GM18511 (cell line): ENCODE measurements around the gene TRIM50.
"Not testable (repeated sequence)": the region's sequence is repeated elsewhere in the genome, so short reads cannot be mapped to it uniquely, and the experiment has no call there.

Experiments
- ATAC-seq: cut with Tn5 transposase; IDR thresholded peaks from one replicate; pipeline ENCODE4 v1.9.1; 2021; ENCODE audit warnings: mild to moderate bottlenecking, moderate library complexity; ENCODE audit not compliant: unreplicated experiment

Gene TRIM50

GRCh38 chr7:73350306-73351068, 22.6 kb upstream of the TRIM50 start:
- no peak for ATAC-seq

DNA sequence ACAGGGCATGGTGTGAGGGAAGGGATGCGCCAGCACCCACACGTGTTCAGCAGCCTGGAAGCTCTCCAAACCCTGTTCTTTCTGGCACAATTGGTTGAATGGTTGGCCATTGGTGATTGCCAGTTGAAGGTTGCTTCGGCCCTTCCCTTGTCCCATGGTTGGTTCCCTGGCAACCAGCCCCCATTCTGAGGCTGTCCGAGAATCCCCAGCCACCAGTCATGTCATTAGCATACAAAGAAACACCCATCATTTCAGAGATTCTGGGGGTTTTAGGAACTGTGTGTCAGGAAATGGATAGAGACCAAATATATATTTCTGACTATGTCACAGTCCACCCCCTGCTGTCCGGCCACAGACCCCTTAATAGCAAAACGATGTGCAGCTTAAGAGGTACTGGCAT, 21.9 kb upstream of the TRIM50 start:
- no peak for ATAC-seq

DNA sequence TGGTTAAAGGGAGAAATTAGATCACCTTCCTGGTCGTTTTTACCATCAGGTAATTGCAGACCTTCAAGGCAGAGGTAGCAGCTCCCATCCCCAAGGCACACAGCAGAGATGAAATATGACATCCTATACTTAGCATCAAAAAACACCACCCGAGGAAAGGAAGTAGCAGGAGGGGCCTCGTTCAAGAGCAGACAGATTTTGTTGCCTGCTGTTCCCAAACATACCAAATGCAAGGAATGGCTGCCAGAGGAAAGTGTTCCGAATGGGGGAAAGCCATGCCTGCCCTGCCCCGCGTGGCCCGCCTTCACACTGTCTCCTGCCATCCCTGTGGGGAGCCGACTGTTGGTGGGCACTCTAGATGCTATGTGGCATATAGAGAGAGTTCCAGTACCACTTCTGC, 18.1 kb upstream of the TRIM50 start:
- ATAC-seq = no peak

DNA sequence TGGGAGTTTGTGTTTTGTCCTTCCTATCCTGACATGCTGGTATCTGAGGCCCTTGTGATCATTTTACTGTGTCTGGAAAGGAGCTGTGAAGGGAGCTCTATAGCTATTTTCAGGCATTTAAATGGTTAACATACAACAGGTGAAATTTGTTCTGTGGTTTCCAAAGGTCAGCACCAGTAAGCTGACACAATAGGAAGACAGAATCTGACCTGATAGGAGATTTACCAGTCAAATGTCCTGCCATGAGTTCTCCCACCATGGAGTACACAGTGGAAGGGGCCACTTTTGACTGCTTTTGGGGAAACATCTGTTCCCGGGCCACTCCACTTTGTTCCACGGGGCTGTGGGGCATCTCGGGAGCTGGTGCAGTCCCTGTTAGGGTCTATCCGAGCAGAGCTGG, 17.7 kb upstream of the TRIM50 start:
- no peak for ATAC-seq

GRCh38 chr7:73343671-73344380, 15.9 kb upstream of the TRIM50 start:
- no peak for ATAC-seq

- ATAC-seq = no peak
Observed at GRCh38 chr7:73342645-73343044, 14.8 kb upstream of the TRIM50 start.

DNA sequence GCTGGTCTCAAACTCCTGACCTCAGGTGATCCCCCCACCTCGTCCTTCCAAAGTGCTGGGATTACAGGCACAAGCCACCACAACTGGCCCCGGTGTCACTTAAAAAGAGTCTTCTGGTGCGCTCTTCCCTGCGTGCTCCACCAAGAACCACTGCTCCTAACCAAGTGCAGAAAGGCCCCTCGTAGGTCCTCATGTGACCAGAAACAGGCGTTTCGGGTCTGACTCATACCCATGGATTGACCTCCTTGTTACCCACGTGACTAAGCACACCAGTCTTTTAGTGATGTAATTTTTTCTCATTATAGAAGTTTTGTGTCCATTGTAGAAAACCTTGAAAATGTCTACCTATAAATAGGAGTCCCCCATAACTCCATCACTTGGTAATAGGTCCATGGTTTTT, 14.0 kb upstream of the TRIM50 start:
- ATAC-seq = no peak

DNA sequence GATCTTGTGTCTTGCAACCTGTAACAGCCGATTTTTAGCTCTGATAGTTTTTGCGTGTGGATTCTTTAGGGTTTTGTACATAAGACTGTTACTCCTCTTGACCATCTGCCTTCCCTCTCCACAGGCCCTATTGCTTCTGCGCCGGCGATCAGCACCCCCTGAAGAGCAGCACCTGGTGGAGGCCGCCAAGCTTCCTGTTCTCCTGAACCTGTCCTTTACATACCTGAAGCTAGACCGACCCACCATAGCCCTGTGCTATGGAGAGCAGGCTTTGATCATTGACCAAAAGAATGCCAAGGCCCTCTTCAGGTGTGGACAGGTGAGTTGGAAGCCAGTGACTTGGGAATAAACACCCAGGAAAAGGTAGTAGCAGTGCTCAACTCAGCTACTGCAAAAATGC, 12.6 kb upstream of the TRIM50 start:
- ATAC-seq = no peak

DNA sequence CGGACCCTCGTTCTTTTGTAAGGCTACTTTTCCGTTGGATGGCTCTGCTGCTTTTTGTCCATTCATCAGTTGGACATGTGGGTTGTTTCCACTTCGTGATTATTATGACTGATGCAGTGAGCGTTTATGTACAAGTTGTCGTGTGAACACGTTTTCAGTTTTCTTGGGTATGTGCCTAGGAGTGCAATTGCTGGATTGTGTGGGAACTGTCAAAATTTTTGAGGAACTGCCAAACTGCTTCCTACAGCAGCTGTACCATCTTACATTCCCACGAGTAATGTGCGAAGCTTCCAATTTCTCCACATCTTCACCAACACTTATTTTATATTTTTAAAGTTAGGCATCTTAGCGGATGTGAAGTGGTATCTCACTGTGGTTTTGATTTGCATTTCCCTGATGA, 10.4 kb upstream of the TRIM50 start:
- no peak for ATAC-seq

DNA sequence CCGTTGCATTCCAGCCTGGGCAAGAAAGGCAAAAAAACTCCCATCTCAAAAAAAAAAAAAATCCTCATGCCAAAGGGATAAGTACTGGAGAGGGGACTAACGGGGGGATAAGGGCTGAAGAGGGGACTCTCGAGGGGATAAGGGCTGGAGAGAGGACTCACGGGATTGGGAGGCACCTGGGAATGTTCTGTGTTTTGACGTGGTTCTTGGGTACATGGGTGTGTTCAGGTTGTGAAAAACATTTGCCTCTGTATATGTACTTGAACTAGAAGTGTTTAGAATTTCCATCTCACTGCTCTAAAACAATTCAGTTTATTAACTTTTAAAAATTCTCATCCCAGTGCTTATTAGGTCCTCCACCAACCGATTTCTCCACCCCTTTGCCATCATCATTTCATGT, 4.6 kb upstream of the TRIM50 start:
- ATAC-seq = no peak

DNA sequence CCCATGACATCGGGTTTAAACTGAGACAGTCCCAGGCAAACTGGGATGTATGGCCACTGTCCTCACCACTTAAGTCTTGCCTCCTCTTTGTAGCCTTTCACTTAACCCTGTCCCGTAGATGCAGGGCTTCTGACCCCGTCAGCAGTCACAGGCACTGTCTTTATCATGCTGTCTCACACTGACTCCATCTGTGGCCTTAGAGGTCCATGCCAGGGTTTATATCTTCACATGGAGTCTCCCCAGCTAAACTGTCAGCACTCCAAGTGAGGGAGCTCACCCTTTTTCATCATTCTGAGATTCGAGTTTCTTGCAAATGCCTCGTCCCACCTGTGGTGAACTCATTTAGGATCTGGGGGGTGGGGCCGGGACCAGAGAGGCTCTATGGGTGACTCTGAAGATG, 2.9 kb upstream of the TRIM50 start:
- ATAC-seq = no peak

GRCh38 chr7:73329861-73330581, 2.1 kb upstream of the TRIM50 start:
- no peak for ATAC-seq

- ATAC-seq = no peak
Observed at GRCh38 chr7:73328696-73329095, 814 bp upstream of the TRIM50 start.

DNA sequence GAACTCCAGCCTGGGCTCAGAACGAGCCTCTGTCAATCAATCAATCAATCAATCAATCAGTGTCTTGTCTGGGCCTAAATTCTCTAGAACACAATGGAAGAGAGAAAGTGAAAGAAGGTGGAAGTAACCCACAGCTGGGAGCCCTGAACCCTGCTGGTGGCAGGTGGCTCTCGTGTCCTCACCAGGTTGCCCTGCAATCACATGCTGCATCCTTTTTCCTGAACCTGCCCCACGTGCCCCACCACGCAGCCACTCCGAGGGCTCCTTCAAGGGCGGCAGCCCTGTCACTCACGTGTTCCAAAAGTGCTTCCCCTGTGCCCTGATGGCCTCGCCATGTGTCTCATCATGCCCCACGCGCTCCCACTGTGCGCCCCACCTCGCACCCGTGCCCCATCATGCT, 433 bp downstream of the TRIM50 start:
- ATAC-seq = not testable (repeated sequence)

DNA sequence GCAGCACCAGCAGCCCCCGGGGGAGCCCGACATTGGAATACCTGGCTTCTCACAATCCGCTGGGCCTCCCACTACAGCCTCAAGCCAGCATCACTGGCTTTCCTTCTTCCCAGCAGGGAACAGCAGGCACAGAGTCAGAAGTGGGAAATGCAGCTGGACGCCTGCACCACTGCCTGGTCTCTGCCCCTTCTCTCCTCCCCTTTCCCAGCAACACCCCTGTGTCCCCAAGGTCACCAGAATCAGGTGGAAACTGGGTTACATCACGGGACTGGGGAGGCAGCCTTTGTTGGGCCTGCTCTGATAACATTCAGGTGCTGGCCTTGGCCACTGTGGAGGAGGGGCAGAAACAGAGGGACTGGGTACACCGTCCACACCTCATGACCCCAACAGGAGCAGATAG, 2.5 kb downstream of the TRIM50 start:
- not testable (repeated sequence) for ATAC-seq

GRCh38 chr7:73324081-73324845, 3.6 kb downstream of the TRIM50 start:
- ATAC-seq = peak; percentile 65

DNA sequence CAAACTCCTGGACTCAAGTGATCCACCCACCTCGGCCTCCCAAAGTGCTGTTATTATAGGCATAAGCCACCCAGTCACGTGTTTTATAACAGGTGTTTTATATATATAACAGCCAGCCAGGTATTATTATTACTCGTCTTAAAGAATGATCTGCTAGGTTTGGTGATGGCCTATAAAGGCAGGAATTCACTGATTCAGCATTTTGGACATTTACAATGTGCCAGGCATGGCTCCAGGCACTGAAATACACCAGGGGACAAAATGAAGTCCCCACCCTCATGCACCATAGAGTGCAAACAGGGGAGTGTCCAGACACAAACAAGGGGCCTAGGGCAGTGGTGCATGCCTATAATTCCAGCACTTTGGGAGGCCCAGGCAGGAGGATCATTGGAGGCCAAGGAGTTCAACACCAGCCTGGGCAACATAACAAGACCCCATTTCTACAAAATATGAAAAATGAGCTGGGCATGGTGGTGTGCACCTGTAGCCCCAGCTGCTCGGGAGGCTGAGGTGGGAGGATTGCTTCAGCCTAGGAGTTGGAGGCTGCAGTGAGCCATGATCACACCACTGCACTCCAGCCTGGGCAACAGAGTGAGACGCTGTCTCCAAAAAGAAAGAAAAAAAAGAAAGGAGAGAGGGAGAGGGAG, 4.3 kb downstream of the TRIM50 start:
- not testable (repeated sequence) for ATAC-seq

DNA sequence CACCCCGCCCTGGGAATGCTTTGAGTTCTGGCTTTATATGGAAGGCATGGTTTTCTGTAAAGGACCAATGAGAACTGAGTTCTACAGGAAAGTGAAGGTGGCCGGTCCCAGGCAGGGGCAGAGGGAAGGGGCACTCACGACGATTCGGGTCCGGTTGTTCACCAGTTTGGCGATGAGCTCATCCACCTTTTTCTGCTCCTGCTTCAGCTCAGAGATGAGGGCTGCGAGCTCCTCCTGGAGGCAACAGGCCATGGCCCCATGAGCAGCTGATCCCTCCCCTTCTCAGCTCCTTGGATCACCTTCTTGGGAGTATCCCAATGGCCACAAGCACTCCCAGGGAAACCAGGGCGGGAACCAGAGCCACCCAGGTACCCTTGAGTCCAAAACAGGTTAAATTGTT, 7.9 kb downstream of the TRIM50 start:
- ATAC-seq = not testable (repeated sequence)

DNA sequence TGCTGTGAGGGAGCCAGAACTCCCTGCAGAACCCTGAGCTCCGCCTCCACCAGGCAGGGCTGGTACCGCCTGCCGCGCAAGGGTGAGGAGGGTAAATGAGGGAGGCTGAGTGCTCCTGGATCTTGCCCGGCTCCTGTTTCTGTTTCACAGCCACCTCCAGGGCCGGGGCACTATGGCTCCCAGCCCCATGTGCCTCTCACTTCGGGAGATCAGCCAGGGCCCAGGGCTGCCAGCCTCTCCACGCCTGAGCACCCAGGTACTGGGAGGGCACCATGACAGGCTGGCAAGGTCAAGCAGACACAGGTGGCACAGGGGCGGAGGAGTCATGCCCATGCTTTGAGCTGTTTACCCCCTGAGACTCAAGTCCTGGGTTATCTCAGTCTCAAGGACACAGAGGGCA, 8.3 kb downstream of the TRIM50 start:
- ATAC-seq = not testable (repeated sequence)

GRCh38 chr7:73318656-73319204, 9.2 kb downstream of the TRIM50 start:
- ATAC-seq = not testable (repeated sequence)
